Peyer's patch (tissue), 4 donors: Measurements from ENCODE around the gene LCN6.

Source experiments
- POLR2A ChIP-seq, 2 donors: fragments of 450-650 bp; IDR thresholded peaks; one replicate each; pipeline ENCODE4 v1.5.1; 2017; ENCODE audit warnings: antibody characterized with exemption in 2 of 2, mild to moderate bottlenecking in 2 of 2, moderate library complexity in 2 of 2
- TF ChIP-seq, protein P1 (sequence below), 6 experiments: fragments of 450-650 bp in 4 of 6; fragments of 200-600 bp in 2 of 6; sonication (generic) in 1 of 6; IDR thresholded peaks; one replicate each; pipeline ENCODE4 v1.5.1; 2017 to 2019; ENCODE audit warnings: antibody characterized with exemption in 6 of 6, mild to moderate bottlenecking in 3 of 6, moderate library complexity in 1 of 6

DNA sequence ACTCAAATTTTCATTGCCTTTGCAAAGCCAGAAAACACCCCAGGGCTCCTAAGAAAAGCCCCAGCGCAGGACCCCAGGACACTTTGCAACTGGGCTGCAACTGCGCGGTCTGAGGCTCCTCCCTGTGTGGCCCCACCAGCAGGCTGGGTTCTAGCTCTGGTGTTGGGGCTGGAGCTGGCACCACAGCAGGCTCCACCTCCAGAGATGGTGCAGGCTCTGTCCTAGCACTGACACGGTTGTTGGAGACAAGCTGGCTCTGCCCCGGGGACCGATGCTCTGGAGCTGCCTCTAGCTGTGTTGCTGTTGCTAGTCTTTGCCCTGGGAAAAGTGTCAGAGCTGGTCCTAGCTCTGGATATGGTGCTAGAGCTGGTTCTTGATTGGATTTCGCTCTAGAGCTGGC, 19.2 kb downstream of the LCN6 start:
- TF ChIP-seq, protein P1, sequence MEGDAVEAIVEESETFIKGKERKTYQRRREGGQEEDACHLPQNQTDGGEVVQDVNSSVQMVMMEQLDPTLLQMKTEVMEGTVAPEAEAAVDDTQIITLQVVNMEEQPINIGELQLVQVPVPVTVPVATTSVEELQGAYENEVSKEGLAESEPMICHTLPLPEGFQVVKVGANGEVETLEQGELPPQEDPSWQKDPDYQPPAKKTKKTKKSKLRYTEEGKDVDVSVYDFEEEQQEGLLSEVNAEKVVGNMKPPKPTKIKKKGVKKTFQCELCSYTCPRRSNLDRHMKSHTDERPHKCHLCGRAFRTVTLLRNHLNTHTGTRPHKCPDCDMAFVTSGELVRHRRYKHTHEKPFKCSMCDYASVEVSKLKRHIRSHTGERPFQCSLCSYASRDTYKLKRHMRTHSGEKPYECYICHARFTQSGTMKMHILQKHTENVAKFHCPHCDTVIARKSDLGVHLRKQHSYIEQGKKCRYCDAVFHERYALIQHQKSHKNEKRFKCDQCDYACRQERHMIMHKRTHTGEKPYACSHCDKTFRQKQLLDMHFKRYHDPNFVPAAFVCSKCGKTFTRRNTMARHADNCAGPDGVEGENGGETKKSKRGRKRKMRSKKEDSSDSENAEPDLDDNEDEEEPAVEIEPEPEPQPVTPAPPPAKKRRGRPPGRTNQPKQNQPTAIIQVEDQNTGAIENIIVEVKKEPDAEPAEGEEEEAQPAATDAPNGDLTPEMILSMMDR (IDR thresholded peaks at IDR 0.05), result no peak
- TF ChIP-seq POLR2A (IDR thresholded peaks at IDR 0.05), result no peak
